Activated T-helper 2 cell treated with anti-CD3 and anti-CD28 coated beads, Interferon-gamma antibody, Interleukin-2, Interleukin-4, amounts not matched to agents 10 μg/mL and 5 μg/mL and 100 μg/mL, durations not matched to agents 14 hours and 24 hours and 36 hours (primary cell): ENCODE results near the gene CTNNA2. TPM values are rescaled to one million over a fixed set of nuclear protein-coding genes. Genes with fewer than 3 reads are reported as not detected.

Experiments used
- DNase-seq: peaks from one replicate; pipeline ENCODE4 v3.0.0; 2021; ENCODE audit warnings: low spot score
- H3K27ac Mint-ChIP-seq: one replicate; pipeline ENCODE4 v1.8.0; 2021; ENCODE audit warnings: mixed read lengths
- H3K27me3 Mint-ChIP-seq: one replicate; pipeline ENCODE4 v1.8.0; 2021; ENCODE audit warnings: low read depth, mixed read lengths
- H3K36me3 Mint-ChIP-seq: one replicate; pipeline ENCODE4 v1.8.0; 2021; ENCODE audit warnings: low read depth, mixed read lengths
- H3K4me1 Mint-ChIP-seq: one replicate; pipeline ENCODE4 v1.8.0; 2021; ENCODE audit warnings: low read depth, mixed read lengths
- H3K4me3 Mint-ChIP-seq: one replicate; pipeline ENCODE4 v1.8.0; 2021; ENCODE audit warnings: low read depth, mild to moderate bottlenecking, moderate library complexity, mixed read lengths
- H3K9me3 Mint-ChIP-seq: one replicate; pipeline ENCODE4 v1.8.0; 2021; ENCODE audit warnings: mixed read lengths
- intact Hi-C: fragments of 100-400 bp; cut with micrococcal nuclease; formaldehyde crosslinking; loops from one replicate; pipeline ENCODE4 v1.15.1; 2023
- total RNA-seq: library from RNA; stranded (reverse); gene quantifications from 2 replicates; pipeline ENCODE4 v1.2.3, GENCODE V29; 2022

CTNNA2 gene
- total RNA-seq, 1 donor from 2014 or later: not detected

GRCh38 chr2:79670198-79670597, 157.3 kb downstream of the CTNNA2 start:
- intact Hi-C loops: no loop called here
- H3K27ac Mint-ChIP-seq: no peak overlapping the region
- H3K27me3 Mint-ChIP-seq: no peaks in the 10 kb centered on the region
- no peak overlapping the region for H3K4me3 Mint-ChIP-seq
- H3K9me3 Mint-ChIP-seq: peaks cover 21% of the 10 kb centered on the region
- H3K36me3 Mint-ChIP-seq: no peaks in the 10 kb centered on the region
- DNase-seq: no peak
- H3K4me1 Mint-ChIP-seq: no peaks in the 10 kb centered on the region

GRCh38 chr2:79686884-79687283, 174.0 kb downstream of the CTNNA2 start:
- Mint-ChIP-seq H3K4me3 (no peak overlapping the region), H3K9me3 (peaks cover 32% of the 10 kb centered on the region), H3K4me1 (no peaks in the 10 kb centered on the region), H3K27ac (no peak overlapping the region), H3K36me3 (no peaks in the 10 kb centered on the region), H3K27me3 (no peaks in the 10 kb centered on the region)
- intact Hi-C loops: no loop called here
- no peak for DNase-seq

- no peaks in the 10 kb centered on the region for H3K36me3 Mint-ChIP-seq
- H3K4me1 Mint-ChIP-seq: no peaks in the 10 kb centered on the region
- no peak overlapping the region for H3K4me3 Mint-ChIP-seq
- DNase-seq: no peak
- H3K9me3 Mint-ChIP-seq: peaks cover 23% of the 10 kb centered on the region
- intact Hi-C loops: no loop called here
- no peak overlapping the region for H3K27ac Mint-ChIP-seq
- H3K27me3 Mint-ChIP-seq: no peaks in the 10 kb centered on the region
These were observed 182.4 kb downstream of the CTNNA2 start for GRCh38 chr2:79695248-79695647.

GRCh38 chr2:79697200-79697599, 184.3 kb downstream of the CTNNA2 start:
- Mint-ChIP-seq H3K36me3 (no peaks in the 10 kb centered on the region), H3K27ac (no peak overlapping the region), H3K4me1 (no peaks in the 10 kb centered on the region), H3K4me3 (no peak overlapping the region), H3K9me3 (peaks cover 15% of the 10 kb centered on the region), H3K27me3 (no peaks in the 10 kb centered on the region)
- intact Hi-C loops: no loop called here
- DNase-seq: no peak

GRCh38 chr2:79700651-79701050, 187.8 kb downstream of the CTNNA2 start:
- Mint-ChIP-seq H3K27me3 (no peaks in the 10 kb centered on the region), H3K4me3 (no peak overlapping the region), H3K9me3 (peaks cover 13% of the 10 kb centered on the region), H3K36me3 (no peaks in the 10 kb centered on the region), H3K27ac (no peak overlapping the region), H3K4me1 (no peaks in the 10 kb centered on the region)
- DNase-seq: no peak
- intact Hi-C loops: no loop called here

DNA sequence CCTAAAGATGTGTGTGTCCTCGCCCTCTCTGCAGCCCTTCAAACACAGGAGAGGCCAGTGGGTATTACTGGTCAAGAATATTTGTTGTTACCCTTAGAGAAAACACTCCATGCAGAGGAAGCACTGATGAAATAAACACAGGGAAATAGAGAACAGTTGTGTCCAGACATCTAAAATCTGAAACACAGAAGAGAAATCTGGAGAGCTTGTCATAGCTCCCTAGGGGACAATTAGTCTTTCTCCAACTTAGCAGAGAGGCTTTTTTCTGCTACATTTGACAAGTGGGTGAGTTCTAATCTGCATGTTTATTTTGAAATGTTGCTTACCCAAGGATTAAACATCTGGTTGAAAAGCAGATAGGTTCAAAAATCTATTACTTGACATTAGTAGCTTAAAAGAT, 190.1 kb downstream of the CTNNA2 start:
- no peaks in the 10 kb centered on the region for H3K27me3 Mint-ChIP-seq
- no peak overlapping the region for H3K4me3 Mint-ChIP-seq
- no peak for DNase-seq
- no peak overlapping the region for H3K27ac Mint-ChIP-seq
- no peaks in the 10 kb centered on the region for H3K4me1 Mint-ChIP-seq
- H3K9me3 Mint-ChIP-seq: peaks cover 16% of the 10 kb centered on the region
- intact Hi-C loops: no loop called here
- H3K36me3 Mint-ChIP-seq: no peaks in the 10 kb centered on the region

GRCh38 chr2:79711098-79711497, 198.2 kb downstream of the CTNNA2 start:
- no peak overlapping the region for H3K27ac Mint-ChIP-seq
- no peak for DNase-seq
- H3K36me3 Mint-ChIP-seq: no peaks in the 10 kb centered on the region
- no peaks in the 10 kb centered on the region for H3K4me1 Mint-ChIP-seq
- no peaks in the 10 kb centered on the region for H3K27me3 Mint-ChIP-seq
- intact Hi-C loops: no loop called here
- no peak overlapping the region for H3K4me3 Mint-ChIP-seq
- peaks cover 20% of the 10 kb centered on the region for H3K9me3 Mint-ChIP-seq

GRCh38 chr2:79713131-79713785, 200.4 kb downstream of the CTNNA2 start:
- Mint-ChIP-seq H3K27ac (no peak overlapping the region), H3K27me3 (no peaks in the 10 kb centered on the region), H3K4me3 (no peak overlapping the region), H3K4me1 (no peaks in the 10 kb centered on the region), H3K36me3 (no peaks in the 10 kb centered on the region), H3K9me3 (peaks cover 23% of the 10 kb centered on the region)
- DNase-seq: no peak
- intact Hi-C loops: no loop called here

DNA sequence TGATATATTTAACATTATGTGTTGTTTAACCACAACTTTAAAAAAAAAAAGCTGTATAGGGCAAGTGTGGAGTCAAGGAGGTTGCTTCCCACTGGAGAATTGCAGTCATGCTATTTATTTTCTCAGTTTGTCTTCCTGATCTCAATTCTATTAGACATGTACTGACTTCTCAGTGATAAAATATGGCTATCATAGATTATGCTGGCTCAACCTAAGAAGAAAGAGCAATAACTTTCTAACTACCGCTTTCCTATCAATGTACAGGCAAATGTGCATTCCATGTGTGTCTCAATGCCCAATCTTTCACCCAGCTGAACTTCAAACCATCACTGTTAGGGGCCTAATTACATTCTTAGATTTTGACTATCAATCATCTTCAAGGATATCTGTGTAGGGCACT, 201.4 kb downstream of the CTNNA2 start:
- H3K27me3 Mint-ChIP-seq: no peaks in the 10 kb centered on the region
- no peak overlapping the region for H3K27ac Mint-ChIP-seq
- intact Hi-C loops: no loop called here
- no peak for DNase-seq
- H3K36me3 Mint-ChIP-seq: no peaks in the 10 kb centered on the region
- H3K4me1 Mint-ChIP-seq: no peaks in the 10 kb centered on the region
- H3K4me3 Mint-ChIP-seq: no peak overlapping the region
- peaks cover 22% of the 10 kb centered on the region for H3K9me3 Mint-ChIP-seq

DNA sequence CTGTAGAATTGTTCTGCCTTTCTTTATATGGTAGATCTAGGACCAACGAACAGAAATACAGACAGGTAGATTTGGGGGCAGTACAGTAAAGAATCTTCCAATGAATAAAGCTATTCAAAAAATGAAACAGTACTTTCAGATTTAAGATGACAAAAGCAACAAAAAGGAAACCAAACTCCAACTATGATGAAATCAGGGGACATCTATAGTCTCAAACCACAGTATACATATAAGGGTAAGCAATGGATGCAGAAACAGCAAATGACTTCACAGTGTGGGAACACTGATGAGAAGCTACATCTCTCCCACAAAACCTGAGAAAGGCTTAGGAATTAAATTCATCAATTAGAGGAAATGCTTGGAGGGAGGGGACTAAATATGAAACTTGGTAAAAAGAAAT, 202.5 kb downstream of the CTNNA2 start:
- Mint-ChIP-seq H3K27ac (no peak overlapping the region), H3K36me3 (no peaks in the 10 kb centered on the region), H3K27me3 (no peaks in the 10 kb centered on the region), H3K4me1 (no peaks in the 10 kb centered on the region), H3K4me3 (no peak overlapping the region), H3K9me3 (peaks cover 22% of the 10 kb centered on the region)
- intact Hi-C loops: no loop called here
- no peak for DNase-seq

GRCh38 chr2:79716266-79716665, 203.4 kb downstream of the CTNNA2 start:
- Mint-ChIP-seq H3K27ac (no peak overlapping the region), H3K4me3 (no peak overlapping the region), H3K4me1 (no peaks in the 10 kb centered on the region), H3K27me3 (no peaks in the 10 kb centered on the region), H3K9me3 (peaks cover 24% of the 10 kb centered on the region), H3K36me3 (no peaks in the 10 kb centered on the region)
- DNase-seq: no peak
- intact Hi-C loops: no loop called here

DNA sequence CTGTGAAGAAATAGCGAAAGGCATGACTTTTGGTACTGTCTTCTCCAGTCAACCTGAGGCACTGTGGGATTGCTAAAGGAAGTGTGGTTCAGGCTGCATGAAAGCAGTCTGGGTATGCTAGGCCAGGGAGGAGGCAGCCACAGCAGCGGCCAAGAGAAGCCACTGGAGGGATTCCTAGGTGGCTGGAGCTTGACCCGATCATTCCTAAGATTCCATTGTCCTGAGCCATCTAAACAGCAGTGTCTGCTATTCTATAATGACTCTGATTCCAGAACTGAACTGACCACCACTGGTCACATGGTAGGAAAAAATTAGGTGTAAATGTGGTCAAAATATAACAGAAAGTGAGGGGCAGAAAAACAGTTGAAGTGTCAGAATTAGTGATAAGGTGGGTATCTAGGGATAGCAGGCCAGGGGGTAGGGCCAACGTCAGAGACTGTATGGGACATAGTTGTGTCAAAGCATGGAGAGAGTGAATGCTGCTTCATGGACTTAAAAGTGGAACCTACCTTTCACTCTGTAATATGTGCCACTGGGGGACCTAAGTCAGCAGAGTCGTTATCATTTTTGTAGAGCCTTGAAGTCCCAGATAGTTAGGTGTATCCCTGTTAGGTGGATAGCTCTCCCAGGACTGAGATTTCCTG, 204.6 kb downstream of the CTNNA2 start:
- no peak for DNase-seq
- Mint-ChIP-seq H3K27ac (no peak overlapping the region), H3K9me3 (peaks cover 35% of the 10 kb centered on the region)

GRCh38 chr2:79721061-79721460, 208.2 kb downstream of the CTNNA2 start:
- Mint-ChIP-seq H3K4me3 (no peak overlapping the region), H3K9me3 (peaks cover 32% of the 10 kb centered on the region), H3K27me3 (no peaks in the 10 kb centered on the region), H3K27ac (no peak overlapping the region), H3K4me1 (no peaks in the 10 kb centered on the region), H3K36me3 (no peaks in the 10 kb centered on the region)
- intact Hi-C loops: no loop called here
- DNase-seq: no peak

More for the DNA sequence above, 204.6 kb downstream of the CTNNA2 start:
- Mint-ChIP-seq H3K4me1 (no peaks in the 10 kb centered on the region), H3K4me3 (no peak overlapping the region), H3K27me3 (no peaks in the 10 kb centered on the region), H3K36me3 (no peaks in the 10 kb centered on the region)
- intact Hi-C loops: no loop called here
